HG02943 (cell line): ENCODE results near the gene SAG.
"Not testable (repeated sequence)": the region's sequence is repeated elsewhere in the genome, so short reads cannot be mapped to it uniquely, and the experiment has no call there.

Experiments
- ATAC-seq: cut with Tn5 transposase; IDR thresholded peaks from one replicate; pipeline ENCODE4 v1.9.1; 2021; ENCODE audit warnings: mild to moderate bottlenecking, low read depth, moderate library complexity; ENCODE audit not compliant: unreplicated experiment

Gene SAG

DNA sequence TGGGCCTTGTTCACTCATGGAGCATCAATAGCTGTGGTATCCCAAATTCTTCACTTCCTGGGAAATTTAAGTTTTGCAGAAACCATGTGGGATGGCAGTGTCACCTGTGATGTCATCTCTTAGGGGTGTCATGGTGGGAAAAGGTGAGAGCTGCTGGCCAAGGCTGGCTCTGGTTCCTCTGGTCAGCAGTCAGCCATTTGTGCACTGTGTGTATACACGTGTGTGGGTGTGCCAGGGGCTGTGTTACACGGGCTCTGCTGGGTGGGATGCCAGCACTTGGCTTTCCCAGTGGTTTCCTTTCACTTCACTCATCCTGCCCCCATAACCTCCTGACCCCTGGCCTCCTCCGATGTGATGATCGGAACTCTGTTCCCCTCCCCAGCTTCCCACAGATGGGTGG lies 21.3 kb downstream of the SAG start:
- no peak for ATAC-seq

DNA sequence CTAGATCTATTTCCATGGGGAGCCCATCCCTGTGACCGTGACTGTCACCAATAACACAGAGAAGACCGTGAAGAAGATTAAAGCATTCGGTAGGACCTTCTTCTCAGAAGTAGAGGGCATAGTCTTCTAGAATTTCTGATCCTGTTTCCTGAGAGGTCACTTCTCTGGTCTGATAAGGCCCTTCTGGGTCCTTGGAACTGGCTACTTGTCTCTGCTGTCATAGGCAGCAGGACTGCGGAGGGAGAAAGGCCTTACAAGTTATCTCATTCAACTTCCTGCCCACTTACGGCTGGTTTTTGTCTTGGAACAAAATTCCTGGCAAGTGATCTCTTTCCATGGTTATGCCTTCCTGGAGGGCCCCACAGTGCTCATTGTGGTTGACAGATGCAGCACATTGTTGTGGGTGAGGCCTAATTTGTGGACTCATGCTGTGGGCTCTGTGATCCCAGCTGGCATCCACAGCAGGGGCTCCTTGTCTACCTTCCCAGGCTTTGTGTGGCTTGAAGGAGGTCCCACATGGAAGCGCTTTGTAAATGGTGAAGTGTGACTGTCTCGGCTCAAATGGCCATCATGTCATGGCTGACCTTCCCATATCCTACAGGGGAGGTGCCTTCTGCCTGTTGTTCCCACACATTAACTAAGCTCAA lies 22.0 kb downstream of the SAG start:
- no peak for ATAC-seq

DNA sequence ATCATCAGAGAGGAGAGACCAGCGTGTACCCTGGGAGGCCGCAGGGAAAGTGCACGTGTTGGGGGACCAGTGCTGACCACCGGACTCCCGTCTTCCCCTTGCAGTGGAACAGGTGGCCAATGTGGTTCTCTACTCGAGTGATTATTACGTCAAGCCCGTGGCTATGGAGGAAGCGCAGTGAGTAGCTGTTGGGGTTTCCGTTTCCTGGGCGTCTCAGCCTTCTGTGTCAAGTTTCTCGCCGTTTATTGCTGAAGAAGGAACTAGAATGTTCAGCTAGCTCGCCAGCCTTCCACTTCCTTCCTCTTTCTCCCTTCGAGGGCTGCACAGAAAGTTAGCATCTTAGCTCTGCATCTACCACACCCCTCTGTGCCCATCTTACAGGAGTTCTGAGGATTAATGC lies 23.9 kb downstream of the SAG start:
- ATAC-seq: peak; percentile 75

DNA sequence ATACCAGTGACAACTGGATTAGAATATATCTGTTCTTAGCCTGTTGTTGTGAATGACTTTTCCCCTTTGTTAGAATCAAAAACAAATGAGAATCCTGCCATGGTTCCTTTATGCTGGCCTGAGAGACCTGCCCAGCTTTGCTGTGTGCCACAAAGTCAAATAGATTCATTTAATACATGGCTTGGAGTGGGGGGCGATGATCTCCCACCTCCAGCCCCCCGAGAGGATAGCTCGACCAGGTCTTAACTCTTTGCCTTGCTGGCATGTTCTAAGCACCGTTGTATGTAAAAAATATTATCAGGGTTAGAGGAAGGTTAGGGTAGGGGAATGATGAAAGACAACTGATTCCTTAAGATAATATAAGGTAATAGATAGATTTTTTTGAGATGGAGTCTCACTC lies 24.5 kb downstream of the SAG start:
- ATAC-seq: no peak

DNA sequence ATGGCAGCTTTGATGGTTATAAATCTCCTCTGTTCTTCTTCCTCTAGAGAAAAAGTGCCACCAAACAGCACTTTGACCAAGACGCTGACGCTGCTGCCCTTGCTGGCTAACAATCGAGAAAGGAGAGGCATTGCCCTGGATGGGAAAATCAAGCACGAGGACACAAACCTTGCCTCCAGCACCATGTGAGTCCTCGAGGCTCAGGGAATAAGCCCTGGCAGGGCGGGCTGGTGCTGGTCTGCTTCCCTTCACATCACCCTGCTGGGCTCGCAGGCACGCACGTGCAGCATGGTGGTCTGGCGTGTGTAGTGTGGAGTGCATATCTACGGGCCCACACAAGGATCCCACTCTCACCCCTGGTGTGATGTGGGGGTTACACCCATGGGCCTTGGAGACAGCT lies 27.3 kb downstream of the SAG start:
- ATAC-seq: no peak

DNA sequence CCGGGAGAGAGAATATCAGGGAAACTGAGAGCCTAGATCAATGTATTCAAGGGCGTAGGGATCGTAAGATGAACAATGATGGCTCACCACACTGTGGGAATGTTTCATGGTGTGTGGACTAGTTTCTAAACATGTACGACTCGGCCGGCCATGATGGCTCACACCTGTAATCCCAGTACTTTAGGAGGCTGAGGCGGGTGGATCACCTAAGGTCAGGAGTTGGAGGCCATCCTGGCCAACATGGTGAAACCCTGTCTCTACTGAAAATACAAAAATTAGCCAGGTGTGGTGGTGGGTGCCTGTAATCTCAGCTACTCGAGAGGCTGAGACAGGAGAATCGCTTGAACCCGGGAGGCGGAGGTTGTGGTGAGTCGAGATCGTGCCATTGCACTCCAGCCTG lies 28.5 kb downstream of the SAG start:
- ATAC-seq: not testable (repeated sequence)

DNA sequence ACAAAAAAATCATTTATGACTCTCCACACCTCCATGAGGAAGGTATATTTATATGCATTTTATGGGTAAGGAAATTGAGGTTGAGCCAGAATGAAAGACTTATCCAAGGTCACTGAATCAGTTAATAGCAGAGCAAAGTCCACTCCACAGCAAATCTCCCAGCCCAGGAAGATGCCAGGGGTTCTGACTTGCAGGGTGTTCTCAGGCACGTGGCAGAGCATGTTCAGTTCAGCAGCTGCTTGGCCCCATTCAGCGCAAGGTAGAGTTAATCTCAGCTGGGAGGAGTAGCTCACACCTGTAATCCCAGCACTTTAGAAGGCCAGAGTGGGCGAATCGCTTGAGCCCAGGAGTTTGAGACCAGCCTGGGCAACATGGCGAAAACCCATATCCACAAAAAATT lies 28.9 kb downstream of the SAG start:
- no peak for ATAC-seq

DNA sequence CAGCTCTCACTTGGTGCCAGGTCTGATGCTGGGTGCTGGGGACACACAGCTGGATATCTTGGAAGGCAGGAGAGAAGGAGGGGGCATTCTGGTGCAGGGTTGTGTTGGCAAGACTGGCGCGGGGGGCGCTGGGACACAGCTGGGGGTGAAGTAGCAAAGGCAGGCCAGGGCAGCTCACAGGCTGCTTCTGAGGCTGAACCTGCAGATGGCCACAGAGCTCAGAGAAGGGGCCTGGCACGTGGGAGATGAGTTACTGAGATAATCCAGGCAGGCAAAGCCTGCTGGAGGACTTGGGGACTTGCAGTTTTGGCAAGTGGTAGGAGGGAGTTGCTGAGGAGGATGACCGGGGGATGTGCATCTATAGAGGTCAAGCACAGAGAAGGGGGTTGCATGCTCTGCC lies 30.4 kb downstream of the SAG start:
- no peak for ATAC-seq

DNA sequence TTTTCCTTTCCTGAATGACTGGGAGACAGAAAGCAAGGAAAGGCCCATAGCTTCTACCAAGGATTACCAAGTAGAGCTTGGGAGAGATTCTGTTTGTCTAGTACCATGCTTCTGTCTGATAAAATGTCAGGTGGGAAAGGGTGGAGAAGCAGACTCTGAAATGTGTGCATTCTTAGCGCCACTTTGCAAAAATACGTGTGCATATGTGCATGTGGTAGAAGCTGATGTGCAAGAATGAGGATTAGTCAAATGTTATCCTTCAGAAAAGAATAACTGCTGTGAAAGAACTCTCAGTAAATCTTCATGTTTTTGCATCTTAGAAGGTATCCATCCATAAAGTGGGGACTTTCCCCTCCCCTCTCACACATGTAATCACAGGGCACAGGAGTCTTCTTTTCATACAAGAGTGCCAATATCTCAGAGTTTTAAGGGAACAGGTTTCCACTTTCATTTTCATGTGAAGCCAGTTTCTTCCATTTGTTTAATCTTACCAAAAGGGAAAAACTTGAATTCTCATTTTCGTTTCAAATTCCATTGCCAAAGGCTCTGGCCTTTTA lies 31.3 kb downstream of the SAG start:
- no peak for ATAC-seq

DNA sequence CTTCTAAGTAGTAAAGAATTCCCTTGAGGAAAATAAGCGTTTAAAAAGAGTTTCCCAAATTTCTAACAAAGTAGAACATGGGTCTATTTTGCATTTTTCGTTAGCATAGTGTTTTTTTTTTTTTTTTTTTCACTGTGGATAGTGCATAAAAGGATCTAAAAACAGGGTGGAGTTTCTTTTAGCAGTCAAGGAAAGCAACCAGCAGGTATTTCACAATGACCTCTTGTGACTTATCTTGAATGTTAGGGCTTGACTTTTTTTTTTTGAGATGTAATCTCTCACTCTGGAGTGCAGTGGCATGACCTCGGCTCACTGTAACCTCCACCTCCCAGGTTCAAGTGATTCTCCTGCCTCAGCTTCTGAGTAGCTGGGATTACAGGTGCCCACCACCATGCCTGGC lies 31.8 kb downstream of the SAG start:
- no peak for ATAC-seq

DNA sequence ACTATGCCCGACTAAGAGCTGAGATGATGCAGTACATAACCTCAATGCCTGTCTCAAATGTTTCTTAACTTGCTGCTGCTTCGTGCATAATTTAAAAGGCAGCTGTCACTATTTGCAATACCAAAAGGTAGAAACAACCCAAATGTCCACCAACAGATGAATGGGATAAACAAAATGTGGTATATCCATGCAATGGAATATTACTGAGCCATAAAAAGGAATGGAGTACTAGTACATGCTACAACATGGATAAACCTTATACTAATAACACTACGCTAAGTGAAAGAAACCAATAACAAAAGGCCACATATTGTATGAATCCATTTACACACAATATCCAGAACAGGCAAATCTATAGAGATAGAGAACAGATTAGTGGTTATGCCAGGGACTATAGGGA lies 33.7 kb downstream of the SAG start:
- no peak for ATAC-seq

DNA sequence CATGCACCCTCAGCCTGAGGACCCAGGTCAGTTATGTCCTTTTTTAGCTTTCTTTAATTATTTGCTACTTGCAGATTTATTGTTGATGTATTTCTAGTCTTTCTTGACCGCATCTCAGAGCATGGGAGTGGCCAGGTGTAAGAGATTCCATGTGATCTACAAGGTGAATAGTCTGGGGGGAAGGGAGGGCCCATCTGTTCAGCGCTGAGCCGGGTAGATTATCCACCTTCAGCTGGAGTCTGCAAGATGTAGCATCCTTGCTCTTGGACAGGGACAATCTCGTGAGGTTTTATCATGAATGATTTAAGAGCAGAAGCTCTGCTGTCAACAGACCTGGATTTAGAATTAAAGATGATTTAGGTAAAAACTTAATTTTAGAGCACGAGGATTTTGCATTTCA lies 34.7 kb downstream of the SAG start:
- no peak for ATAC-seq

DNA sequence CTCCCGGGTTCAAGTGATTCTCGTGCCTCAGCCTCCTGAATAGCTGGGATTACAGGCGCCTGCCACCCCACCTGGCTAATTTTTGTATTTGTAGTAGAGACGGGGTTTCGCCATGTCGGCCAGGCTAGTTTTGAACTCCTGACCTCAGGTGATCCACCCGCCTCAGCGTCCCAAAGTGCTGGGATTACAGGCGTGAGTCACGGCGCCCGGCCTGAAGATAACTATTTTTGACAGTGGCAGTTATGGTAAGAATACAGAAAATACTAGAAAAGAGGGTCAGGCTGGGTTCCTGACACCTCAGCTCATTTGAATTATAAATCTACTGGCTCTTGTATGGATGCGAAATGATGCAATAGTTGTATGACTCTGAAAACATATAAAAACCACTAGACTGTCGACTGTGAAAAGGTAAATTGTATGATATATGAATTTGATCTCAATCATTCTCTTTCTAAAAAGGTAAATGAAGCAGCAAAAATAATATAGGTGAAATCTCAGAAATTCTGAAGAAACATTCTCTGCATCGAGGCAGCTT lies 35.6 kb downstream of the SAG start:
- no peak for ATAC-seq

DNA sequence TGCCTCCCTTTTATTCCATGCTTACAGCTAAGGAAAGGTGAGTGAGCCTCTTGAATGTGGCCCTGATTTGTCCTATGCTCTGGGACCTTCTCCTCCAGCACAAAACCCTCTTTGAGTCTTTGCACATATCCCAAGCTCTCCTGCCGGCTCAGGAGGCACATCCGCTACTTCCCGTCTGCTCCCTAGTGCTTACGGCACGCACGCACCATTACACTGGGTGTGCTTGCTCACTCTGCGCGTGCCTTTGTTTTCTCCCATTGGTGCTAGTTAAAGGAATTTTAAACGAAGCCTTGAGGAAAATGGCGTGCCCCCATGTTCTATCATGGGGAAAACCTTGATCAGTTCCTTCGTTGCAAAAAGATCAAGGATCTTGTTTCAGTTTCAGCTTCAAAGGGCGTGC lies 38.8 kb downstream of the SAG start:
- no peak for ATAC-seq

DNA sequence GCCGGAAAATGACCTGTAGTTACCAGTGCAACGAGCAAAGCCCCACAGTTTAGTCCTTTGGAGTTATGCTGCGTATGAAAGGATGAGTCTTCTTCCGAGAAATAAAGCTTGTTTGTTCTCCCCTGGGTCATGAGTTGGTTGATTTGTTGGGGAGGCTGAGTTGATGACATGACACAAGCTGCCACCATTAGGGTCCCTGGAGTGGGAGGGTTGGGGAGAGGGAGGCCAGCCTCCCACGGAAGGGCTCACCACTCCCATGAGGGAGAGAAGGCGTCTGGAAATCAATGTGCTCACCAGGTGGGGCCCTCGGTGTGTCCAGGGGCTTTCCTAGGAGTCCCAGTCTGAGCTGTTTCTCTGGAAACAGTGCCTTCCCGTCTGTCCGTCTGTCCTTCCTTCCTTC lies 39.3 kb downstream of the SAG start:
- ATAC-seq: no peak

DNA sequence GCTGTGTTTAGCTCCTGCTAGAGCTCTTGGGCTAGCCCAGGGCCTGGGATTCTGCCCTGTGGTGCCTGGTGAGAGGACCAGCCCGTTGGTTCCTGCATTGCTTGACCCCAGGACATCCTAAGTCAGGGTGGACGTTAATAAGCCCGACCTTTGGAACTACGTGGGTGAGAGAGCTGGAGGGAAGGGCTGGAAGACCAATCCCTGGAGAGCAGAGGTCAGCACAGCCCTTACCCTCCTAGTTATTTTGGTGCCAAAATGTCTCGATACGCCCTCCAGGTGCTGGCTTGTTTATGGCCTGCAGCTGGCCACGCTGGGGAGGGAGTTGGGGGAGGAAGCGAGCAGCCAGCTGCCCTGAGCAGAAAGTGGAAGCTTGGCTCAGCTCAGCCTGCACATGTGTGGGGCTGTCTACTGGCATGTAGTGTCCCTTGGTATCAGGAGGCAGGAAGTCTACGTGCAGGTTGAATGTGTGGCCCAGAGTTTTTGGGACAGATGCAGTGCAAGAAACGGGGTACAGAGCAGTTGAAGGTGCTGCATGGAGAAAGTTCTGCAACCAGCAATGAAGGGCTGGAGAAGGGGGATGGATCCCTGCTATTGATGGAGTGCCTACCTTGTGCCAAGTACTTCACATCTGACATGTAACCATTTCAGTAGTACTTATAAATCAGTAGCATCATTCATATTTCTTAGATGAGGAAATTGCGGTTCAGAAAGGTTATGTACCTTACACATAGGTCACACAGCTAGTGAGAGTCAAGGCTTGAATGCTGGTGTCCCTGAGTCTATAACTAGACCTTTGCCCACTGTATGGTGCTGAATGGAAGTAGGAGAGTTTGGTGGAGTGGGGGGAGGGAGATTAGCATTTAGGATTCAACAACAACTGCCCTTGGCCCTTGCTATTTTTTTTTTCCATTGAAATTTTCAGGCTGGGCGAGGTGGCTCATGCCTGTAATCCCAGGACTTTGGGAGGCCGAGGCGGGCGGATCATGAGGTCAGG lies 41.7 kb downstream of the SAG start:
- ATAC-seq: no peak

DNA sequence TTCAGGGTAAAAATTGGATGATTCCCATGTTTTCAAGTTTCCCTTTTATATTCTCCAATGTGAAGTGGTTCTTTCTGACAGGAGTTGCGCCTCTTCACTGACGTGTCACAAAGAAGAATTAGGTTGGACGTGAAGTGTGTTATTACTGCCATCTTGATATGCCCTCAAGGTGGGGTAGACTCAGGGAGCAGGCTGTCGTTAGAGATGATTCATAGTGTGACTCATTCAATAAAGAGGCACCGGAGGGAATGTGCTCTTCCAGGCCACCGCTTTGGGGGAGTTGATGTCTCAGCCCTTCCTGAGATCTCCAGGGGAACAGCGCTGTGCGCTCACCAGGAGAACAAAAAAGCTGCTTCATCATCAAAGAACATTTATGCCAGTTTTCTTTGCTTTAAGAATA lies 43.1 kb downstream of the SAG start:
- no peak for ATAC-seq

DNA sequence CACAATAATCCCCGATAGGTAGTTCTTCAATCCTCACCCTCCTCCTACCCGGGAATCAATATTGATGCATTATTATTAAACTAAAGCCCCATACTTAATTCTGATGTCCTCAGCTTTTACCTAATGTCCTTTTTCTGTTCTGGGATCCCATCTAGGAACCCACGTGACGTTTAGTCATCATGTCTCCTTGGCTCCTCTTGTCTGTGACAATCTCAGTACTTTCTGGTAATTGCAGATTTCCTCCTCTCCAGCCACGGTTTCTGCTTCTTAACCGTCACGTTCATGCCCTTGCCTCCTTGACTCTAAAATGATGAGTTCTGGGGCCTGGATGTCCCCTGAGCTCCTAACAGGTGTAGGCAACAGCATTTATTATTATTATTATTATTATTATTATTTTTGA lies 43.8 kb downstream of the SAG start:
- ATAC-seq: no peak

DNA sequence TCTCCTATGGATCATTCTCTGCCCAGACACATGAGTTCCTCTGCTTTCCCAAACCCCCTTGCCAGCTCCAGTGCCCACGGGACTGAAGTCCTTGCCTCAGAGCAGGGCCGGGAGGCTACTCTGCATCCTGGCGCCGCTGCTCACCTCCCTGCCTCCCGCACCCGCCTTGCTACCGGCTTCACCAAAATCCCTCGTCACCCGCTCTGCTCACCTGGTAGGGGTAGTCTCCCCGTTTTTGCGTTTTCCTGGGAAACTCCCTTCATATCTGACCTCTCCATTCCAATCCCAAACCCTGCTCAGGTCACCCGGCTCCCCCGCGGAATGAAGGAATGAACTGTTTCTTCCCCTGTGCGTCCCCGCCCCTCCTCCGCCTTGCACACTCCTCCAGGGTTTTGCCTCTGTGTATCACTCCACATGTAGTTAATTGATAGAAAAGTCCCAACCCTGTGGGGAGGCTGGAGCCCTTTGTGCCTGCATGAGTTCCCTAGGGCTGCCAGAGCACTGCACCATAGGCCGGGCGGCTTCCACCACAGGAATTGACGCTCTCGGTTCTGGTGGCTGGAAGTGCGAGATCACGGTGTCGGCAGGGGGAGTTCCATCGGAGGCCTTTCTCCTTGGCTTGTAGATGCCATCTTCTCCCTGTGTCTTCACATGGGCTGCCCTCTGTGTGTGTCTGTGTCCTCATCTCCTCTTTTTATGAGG lies 44.7 kb downstream of the SAG start:
- no peak for ATAC-seq

DNA sequence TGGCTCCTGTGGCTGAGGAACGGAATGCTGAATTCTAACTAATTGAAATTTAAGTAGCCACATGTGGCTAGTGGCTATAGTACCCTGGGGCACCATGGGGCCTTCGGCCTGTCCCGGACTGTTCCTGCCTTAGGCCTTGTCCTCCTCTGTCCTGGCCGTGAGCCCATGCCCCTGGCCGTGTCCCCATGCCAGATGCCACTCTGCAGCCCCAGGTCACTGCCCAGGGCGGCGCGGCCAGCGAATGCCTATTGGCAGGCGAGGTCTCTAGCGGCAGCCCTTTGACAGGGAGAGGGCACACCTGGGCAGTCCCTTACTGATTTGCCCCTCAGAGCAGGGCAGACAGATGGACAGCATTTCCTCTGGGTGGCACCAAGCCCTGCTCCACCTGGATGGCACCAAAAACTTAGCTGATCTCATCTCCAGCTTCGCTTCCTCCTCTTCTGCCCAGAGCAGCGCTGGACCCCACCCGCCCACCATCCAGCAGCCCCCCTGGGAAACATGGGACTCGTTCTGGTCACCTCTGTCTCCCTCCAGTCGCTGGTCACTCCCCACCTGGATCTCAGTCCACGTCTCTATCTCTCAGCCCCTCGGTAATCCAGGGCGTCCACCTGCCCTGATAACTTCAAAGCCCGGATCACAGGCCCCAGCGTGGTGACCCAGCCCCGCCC lies 45.6 kb downstream of the SAG start:
- no peak for ATAC-seq
